ENCODE measurements around the gene PDCD11. TPM values are rescaled to one million over a fixed set of nuclear protein-coding genes. Genes with fewer than 3 reads are reported as not detected.

The PDCD11 gene
- total and polyA plus RNA-seq, 4 donors = 8.3 to 20.9 (median 9.8) TPM

GRCh38 chr10:103478671-103479070, 82.2 kb downstream of the PDCD11 start:
- Histone ChIP-seq H3K4me3 (ENCODE audit: low read depth in 1 of 3, low read length in 3 of 3) (no peak overlapping the region), H3K27ac (ENCODE audit: low read depth in 1 of 2, low read length in 2 of 2) (no peak overlapping the region), H3K4me1 (ENCODE audit: control insufficient read depth in 4 of 4, insufficient read depth in 4 of 4, low read length in 3 of 4) (no peaks in the 10 kb centered on the region), H3K27me3 (ENCODE audit: control insufficient read depth in 4 of 4, insufficient read depth in 4 of 4, low read length in 3 of 4) (no peaks in the 10 kb centered on the region), H3K9ac (ENCODE audit: low read depth in 1 of 2, low read length in 2 of 2) (no peak overlapping the region), H3K36me3 (ENCODE audit: control insufficient read depth in 4 of 4, insufficient read depth in 3 of 4, low read depth in 1 of 4, low read length in 3 of 4) (no peaks in the 10 kb centered on the region), H3K9me3 (ENCODE audit: control insufficient read depth in 4 of 4, low read length in 3 of 4) (no peaks in the 10 kb centered on the region)
- 90% methylated on average over 22 of the region's 22 CpGs for WGBS
- no peak for TF ChIP-seq HNF4A (conservative IDR thresholded peaks at IDR 0.05)
- no peak for TF ChIP-seq HNF4G (IDR thresholded peaks at IDR 0.05)
- TF ChIP-seq CTCF (IDR thresholded peaks at IDR 0.05; ENCODE audit: low read depth, low read length, missing input control) = no peak
- no peak for TF ChIP-seq SP1 (IDR thresholded peaks at IDR 0.05)
- TF ChIP-seq NR2F2 (IDR thresholded peaks at IDR 0.05) = no peak
- no peak for TF ChIP-seq RXRA (IDR thresholded peaks at IDR 0.05)
- TF ChIP-seq RAD21 (IDR thresholded peaks at IDR 0.05) = no peak
- TF ChIP-seq FOXA2 (IDR thresholded peaks at IDR 0.05) = no peak
- TF ChIP-seq, protein P1, sequence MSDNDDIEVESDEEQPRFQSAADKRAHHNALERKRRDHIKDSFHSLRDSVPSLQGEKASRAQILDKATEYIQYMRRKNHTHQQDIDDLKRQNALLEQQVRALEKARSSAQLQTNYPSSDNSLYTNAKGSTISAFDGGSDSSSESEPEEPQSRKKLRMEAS (IDR thresholded peaks at IDR 0.05) = no peak
- no peak for DNase-seq (ENCODE audit: low spot score)

DNA sequence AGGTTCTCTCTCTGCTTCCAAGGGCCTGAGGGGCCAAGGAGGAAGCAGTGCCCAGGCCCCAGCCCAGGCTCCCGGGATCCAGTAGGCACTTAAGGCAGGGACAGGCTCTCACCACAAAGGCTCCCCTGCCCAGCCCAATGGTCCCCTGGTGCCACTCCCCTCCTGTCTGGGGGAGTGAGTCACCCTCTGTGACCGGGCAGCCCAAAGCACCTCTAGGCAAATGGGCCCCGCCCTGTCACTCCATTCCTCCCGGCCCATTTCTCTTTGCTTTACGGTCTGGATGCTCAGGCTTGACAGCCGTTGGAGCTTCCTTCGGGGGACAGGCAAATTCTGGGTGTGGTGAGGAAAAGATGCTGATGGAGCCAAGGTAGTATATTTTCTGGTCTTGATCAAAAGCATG, 82.7 kb downstream of the PDCD11 start, which contains the start of gene CALHM3:
TSS of gene CALHM3 (minus strand) at position 106 of the 400 bp plus-strand sequence. CDS start 208 bp downstream, outside the sequence.
- no peaks in the 10 kb centered on the region for H3K36me3 ChIP-seq (ENCODE audit: control insufficient read depth in 4 of 4, insufficient read depth in 3 of 4, low read depth in 1 of 4, low read length in 3 of 4)
- H3K9me3 ChIP-seq (ENCODE audit: control insufficient read depth in 4 of 4, low read length in 3 of 4) = no peaks in the 10 kb centered on the region
- no peak within 1 kb of the TSS for H3K4me3 ChIP-seq (ENCODE audit: low read depth in 1 of 3, low read length in 3 of 3)
- H3K9ac ChIP-seq (ENCODE audit: low read depth in 1 of 2, low read length in 2 of 2) = no peak within 1 kb of the TSS
- no peak within 1 kb of the TSS for H3K27ac ChIP-seq (ENCODE audit: low read depth in 1 of 2, low read length in 2 of 2)
- H3K27me3 ChIP-seq (ENCODE audit: control insufficient read depth in 4 of 4, insufficient read depth in 4 of 4, low read length in 3 of 4) = no peaks in the 10 kb centered on the region
- WGBS = 80% methylated on average over 7 of the region's 7 CpGs
- DNase-seq (ENCODE audit: low spot score) = no peak
- no peaks in the 10 kb centered on the region for H3K4me1 ChIP-seq (ENCODE audit: control insufficient read depth in 4 of 4, insufficient read depth in 4 of 4, low read length in 3 of 4)
- no peak for TF ChIP-seq CTCF (IDR thresholded peaks at IDR 0.05; ENCODE audit: low read depth, low read length, missing input control)
- no peak for TF ChIP-seq HNF4G (IDR thresholded peaks at IDR 0.05)
- TF ChIP-seq FOXA2 (IDR thresholded peaks at IDR 0.05) = no peak
- no peak for TF ChIP-seq SP1 (IDR thresholded peaks at IDR 0.05)
- TF ChIP-seq ATF3 (IDR thresholded peaks at IDR 0.05) = no peak
- TF ChIP-seq RAD21 (IDR thresholded peaks at IDR 0.05) = no peak
- TF ChIP-seq, protein P2, sequence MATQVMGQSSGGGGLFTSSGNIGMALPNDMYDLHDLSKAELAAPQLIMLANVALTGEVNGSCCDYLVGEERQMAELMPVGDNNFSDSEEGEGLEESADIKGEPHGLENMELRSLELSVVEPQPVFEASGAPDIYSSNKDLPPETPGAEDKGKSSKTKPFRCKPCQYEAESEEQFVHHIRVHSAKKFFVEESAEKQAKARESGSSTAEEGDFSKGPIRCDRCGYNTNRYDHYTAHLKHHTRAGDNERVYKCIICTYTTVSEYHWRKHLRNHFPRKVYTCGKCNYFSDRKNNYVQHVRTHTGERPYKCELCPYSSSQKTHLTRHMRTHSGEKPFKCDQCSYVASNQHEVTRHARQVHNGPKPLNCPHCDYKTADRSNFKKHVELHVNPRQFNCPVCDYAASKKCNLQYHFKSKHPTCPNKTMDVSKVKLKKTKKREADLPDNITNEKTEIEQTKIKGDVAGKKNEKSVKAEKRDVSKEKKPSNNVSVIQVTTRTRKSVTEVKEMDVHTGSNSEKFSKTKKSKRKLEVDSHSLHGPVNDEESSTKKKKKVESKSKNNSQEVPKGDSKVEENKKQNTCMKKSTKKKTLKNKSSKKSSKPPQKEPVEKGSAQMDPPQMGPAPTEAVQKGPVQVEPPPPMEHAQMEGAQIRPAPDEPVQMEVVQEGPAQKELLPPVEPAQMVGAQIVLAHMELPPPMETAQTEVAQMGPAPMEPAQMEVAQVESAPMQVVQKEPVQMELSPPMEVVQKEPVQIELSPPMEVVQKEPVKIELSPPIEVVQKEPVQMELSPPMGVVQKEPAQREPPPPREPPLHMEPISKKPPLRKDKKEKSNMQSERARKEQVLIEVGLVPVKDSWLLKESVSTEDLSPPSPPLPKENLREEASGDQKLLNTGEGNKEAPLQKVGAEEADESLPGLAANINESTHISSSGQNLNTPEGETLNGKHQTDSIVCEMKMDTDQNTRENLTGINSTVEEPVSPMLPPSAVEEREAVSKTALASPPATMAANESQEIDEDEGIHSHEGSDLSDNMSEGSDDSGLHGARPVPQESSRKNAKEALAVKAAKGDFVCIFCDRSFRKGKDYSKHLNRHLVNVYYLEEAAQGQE (IDR thresholded peaks at IDR 0.05) = no peak
- TF ChIP-seq YY1 (IDR thresholded peaks at IDR 0.05) = no peak
- TF ChIP-seq, protein P1 (IDR thresholded peaks at IDR 0.05) = no peak
- no peak for TF ChIP-seq TAF1 (conservative IDR thresholded peaks at IDR 0.05)
- no peak for TF ChIP-seq FOXA1 (IDR thresholded peaks at IDR 0.05)
- no peak for TF ChIP-seq EGR1 (IDR thresholded peaks at IDR 0.05; ENCODE audit: low read depth in 2 of 2)
- TF ChIP-seq GABPA (IDR thresholded peaks at IDR 0.05 in 1 of 2, conservative IDR thresholded peaks at IDR 0.05 in 1 of 2) = no peak
- no peak for TF ChIP-seq RXRA (IDR thresholded peaks at IDR 0.05)
- TF ChIP-seq HNF4A (conservative IDR thresholded peaks at IDR 0.05) = no peak

Measured in liver (tissue), 9 donors.